GM19023 (cell line): Measurements from ENCODE around the gene LARP1.
"Not testable (repeated sequence)": the region's sequence is repeated elsewhere in the genome, so short reads cannot be mapped to it uniquely, and the experiment has no call there.

Experiments used
- ATAC-seq: cut with Tn5 transposase; IDR thresholded peaks from one replicate; pipeline ENCODE4 v1.9.1; 2021; ENCODE audit warnings: mild to moderate bottlenecking, moderate library complexity; ENCODE audit not compliant: unreplicated experiment

The LARP1 gene

DNA sequence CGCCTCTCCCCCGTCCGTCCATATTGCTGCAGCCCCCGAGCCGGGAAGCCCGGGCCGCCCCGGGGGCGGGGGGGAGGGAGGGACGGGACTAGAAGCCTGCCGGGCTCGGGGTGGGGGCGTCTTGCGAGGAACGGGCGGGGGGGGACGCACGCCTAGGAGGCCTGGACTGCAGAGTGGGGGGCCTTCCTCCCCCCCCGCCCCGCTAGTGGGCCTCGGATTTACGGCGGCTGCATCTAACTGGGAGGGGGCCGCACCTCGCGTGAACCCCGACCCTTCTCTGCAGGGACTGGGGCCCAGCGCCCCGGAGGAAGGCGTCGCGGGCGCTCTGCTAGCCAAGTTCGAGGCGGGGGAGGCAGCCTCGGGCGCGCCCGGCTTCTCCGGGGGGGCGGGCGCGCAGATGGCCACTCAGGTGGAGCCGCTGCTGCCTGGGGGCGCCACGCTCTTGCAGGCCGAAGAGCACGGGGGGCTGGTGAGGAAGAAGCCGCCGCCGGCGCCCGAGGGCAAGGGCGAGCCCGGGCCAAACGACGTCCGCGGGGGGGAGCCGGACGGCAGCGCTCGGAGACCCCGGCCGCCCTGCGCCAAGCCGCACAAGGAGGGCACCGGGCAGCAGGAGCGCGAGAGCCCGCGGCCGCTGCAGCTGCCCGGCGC, at the start of gene LARP1:
Gene LARP1 (plus strand): TSS at position 17 of the 648 bp plus-strand sequence. CDS start 381 bp downstream, at position 398.
- ATAC-seq: peak; percentile 8

DNA sequence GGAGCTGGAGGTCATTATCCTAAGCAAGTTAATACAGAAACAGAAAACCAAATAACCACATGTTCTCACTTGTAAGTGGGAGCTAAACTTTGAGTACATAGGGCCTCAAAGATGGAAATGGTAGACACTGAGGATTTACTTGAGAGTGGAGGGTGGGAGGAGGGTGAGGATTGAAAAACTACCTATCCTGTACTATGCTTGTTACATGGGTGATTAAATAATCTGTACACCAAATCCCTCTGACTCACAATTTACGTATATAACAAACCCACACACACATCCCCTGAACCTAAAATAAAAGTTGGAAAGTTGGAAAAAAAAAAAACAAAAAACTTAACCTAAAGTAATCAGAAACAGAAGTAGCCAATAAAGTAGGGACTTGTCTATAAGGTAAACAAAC, 48.8 kb upstream of the LARP1 start:
- ATAC-seq: no peak

GRCh38 chr5:154707641-154708040, 47.5 kb upstream of the LARP1 start:
- no peak for ATAC-seq

- ATAC-seq: no peak
Measured at GRCh38 chr5:154708207-154708606, 47.0 kb upstream of the LARP1 start.

GRCh38 chr5:154708846-154709245, 46.3 kb upstream of the LARP1 start:
- ATAC-seq: no peak

GRCh38 chr5:154709368-154710305, 45.5 kb upstream of the LARP1 start:
- ATAC-seq: no peak

DNA sequence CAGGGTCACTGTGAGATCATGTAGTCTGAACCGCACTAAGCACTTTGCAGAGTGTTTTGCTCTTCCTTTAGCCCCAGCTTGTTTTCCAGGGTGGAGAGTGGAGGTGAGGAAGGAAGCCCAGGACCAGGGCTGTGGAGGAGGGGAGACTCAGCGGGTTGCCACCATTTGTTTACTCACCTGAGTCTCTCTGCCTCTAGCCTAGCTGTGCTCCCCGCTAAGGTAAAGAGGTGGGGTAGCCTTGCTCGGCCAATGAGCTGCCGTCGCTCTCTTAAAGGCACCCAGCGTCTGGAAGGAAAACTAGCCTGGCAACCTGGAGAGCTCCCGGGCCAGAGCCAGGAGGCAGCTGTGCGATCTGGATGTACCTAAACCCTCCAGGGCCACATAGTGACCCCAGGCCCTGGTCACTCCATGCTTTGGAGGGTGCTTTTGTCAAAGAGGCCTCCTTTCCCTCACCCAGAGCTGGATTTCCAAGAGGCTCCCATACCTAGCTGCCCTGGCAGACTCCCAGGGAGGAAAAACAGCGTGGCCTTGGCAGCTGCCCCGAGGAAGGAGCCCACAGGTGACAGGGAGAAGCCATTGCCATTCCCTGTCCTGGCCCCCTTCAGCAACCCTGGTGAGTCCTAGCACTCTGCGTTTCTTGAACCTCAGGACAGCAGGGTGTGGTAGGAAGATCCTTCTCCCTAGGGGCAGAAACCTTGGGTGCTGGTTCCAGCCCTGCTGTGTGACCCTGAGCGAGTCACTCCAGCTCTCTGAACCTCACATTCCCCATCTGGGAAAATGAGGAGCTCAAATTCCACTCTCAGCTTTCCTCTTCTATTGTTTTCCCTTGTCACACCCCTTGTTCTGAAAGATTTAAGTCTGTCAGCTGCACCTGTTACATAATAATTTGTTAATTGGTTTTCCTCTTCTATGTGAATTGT, 42.4 kb upstream of the LARP1 start:
- ATAC-seq: no peak

DNA sequence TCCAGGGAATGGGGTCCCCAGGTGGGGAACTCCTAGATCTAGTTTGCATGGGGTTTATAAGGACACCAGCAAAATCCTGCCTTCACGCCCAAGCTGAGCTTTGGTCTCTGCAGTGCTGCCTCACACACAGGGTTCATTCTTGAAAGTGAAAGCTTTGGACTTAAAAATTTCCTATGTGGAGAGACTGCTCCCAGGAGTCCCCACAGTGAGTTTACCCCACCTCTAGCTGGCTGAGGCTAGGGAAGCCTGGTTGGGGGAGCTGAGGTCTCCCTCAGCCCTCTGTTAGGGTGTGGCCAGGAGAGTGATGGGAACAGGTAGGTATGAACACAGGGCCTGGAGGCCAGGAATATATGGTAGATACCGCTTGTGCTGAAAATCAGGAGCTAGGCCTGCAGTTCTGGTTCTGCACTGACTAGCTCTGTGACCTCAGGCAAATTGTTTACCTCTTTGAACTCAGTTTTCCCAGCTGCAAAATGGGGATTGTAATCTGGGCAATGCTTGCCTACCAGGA, 41.5 kb upstream of the LARP1 start:
- no peak for ATAC-seq

DNA sequence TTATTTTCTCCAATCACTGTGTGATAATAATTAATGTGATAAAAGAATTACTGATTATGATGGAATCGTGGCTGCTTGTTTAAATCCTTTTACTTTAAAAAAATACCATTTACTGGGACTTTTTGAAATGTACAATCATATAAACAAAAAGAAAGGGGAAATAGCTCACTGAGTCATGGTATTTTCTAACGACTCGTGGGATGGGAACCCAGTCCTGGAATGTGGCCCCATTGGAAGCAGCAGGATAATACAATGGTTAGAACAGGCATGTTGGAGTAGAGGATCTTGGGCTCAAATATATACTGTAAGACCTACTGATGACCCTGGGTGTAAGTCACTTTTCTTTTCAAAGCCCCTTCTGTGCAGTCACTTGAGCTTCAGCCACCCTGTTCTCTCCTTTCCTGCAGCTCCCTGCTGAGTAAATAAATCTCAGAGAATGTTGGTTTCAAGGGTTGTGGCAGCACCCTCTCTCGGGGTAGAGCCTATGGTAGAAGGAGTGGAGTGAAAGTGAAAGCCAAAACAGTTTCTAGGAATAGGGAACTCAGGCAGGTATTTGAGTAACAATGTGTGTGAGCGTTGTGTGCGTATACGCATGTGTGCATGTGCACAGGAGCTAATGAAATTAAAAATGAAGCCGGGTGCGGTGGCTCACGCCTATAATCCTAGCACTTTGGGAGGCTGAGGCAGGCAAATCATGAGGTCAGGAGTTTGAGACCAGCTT, 40.8 kb upstream of the LARP1 start:
- peak; percentile 69 for ATAC-seq

GRCh38 chr5:154721481-154722058, 33.6 kb upstream of the LARP1 start:
- ATAC-seq: no peak

DNA sequence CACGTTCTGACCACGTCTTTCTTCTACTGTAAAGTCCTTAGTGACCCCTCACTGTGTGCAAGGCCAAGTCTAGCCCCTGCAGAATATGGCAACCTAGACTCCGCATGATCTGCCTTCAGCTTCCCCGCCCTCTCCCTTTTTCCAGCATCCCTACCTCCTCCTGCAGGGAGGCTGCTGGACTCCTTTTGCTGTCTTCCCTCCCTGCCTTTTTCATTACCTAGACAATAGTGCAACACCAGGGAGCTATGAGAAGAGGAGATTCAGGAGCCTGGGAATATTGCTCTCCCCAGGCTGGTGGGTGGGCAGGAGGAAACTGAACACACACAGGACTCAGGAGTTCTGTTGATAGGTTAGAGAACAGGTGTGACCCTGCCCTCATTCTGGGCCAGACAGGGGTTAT, 33.1 kb upstream of the LARP1 start:
- no peak for ATAC-seq

- no peak for ATAC-seq
Measured at GRCh38 chr5:154722936-154723335, 32.2 kb upstream of the LARP1 start.

GRCh38 chr5:154723740-154724505, 31.3 kb upstream of the LARP1 start:
- ATAC-seq: no peak

- no peak for ATAC-seq
Measured at GRCh38 chr5:154727361-154727760, 27.8 kb upstream of the LARP1 start.

GRCh38 chr5:154728939-154729588, 26.1 kb upstream of the LARP1 start:
- no peak for ATAC-seq

GRCh38 chr5:154729613-154730012, 25.6 kb upstream of the LARP1 start:
- no peak for ATAC-seq

DNA sequence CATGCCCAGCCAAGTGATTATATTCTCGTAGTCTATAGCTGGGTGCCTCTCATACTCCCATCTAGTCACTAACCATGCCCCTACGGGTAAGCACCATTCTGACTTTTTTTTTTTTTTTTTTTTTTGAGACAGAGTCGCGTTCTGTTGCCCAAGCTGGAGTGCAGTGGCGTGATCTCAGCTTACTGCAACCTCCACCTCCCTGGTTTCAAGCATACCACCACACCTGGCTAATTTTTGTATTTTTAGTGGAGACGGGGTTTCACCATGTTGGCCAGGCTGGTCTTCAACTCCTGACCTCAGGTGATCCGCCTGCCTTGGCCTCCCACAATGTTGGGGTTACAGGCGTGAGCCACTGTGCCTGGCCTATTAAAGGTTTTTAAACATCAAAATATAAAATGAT, 24.4 kb upstream of the LARP1 start:
- not testable (repeated sequence) for ATAC-seq

- ATAC-seq: no peak
Measured at GRCh38 chr5:154732212-154732611, 23.0 kb upstream of the LARP1 start.
